Naive thymus-derived CD4-positive, alpha-beta T cell (primary cell): ENCODE data around the gene MUCL3. TPM values are rescaled to one million over a fixed set of nuclear protein-coding genes. Genes with fewer than 3 reads are reported as not detected.

ENCODE experiments used
- ATAC-seq: fragments of 150-1000 bp; cut with Tn5 transposase; 2 replicates; pipeline ENCODE4 v1.10.0; 2021; ENCODE audit warnings: mild to moderate bottlenecking, moderate library complexity
- CTCF ChIA-PET: fragments of 350-600 bp; sonication (Branson Sonifier 250); formaldehyde crosslinking; loops from one replicate; lab custom pipeline; 2021; ENCODE audit warnings: antibody characterized with exemption; lab: Charles Lee
- POLR2A ChIA-PET: fragments of 350-600 bp; sonication (Branson Sonifier 250); formaldehyde crosslinking; loops from one replicate; lab custom pipeline; 2021; ENCODE audit warnings: antibody characterized with exemption, inconsistent platforms; lab: Charles Lee
- DNase-seq, 9 donors: peaks; one replicate each; pipeline versions ENCODE4 v3.0.0 to v3.0.0-alpha.2; 2020 to 2022; ENCODE audit warnings: mixed read lengths in 1 of 9
- H3K27ac ChIP-seq: one replicate; pipeline ENCODE4 v1.7.0; 2013; ENCODE audit warnings: mild to moderate bottlenecking, low read depth, low read length, moderate library complexity
- H3K27me3 ChIP-seq, 2 donors: one replicate each; pipeline ENCODE4 v1.7.0; 2013; ENCODE audit warnings: low read length in 2 of 2, mild to moderate bottlenecking in 2 of 2, moderate library complexity in 2 of 2; ENCODE audit not compliant: control insufficient read depth in 2 of 2, insufficient read depth in 2 of 2
- H3K36me3 ChIP-seq, 3 experiments: 1 replicate in 2 of 3; 2 replicates in 1 of 3; pipeline ENCODE4 v1.7.0; 2013; ENCODE audit warnings: low read length in 3 of 3, mild to moderate bottlenecking in 3 of 3, moderate library complexity in 1 of 3; ENCODE audit not compliant: insufficient read depth in 3 of 3, control insufficient read depth in 2 of 3
- H3K4me1 ChIP-seq, 2 donors: one replicate each; pipeline ENCODE4 v1.7.0; 2013; ENCODE audit warnings: low read length in 2 of 2, mild to moderate bottlenecking in 2 of 2, moderate library complexity in 1 of 2; ENCODE audit not compliant: control insufficient read depth in 2 of 2, insufficient read depth in 2 of 2
- H3K4me3 ChIP-seq: 2 replicates; pipeline ENCODE4 v1.7.0; 2013; ENCODE audit warnings: mild to moderate bottlenecking, low read length
- H3K9me3 ChIP-seq, 3 experiments: 1 replicate in 2 of 3; 2 replicates in 1 of 3; pipeline ENCODE4 v1.7.0; 2013; ENCODE audit warnings: low read length in 3 of 3; ENCODE audit not compliant: control insufficient read depth in 2 of 3
- H3K27ac Mint-ChIP-seq, 9 donors: one replicate each; pipeline ENCODE4 v1.8.0; 2020 to 2022; ENCODE audit warnings: mixed read lengths in 9 of 9, mild to moderate bottlenecking in 8 of 9, moderate library complexity in 5 of 9, inconsistent platforms in 2 of 9
- H3K27me3 Mint-ChIP-seq, 5 donors: one replicate each; pipeline ENCODE4 v1.8.0; 2021 to 2022; ENCODE audit warnings: mixed read lengths in 5 of 5, mild to moderate bottlenecking in 1 of 5
- H3K36me3 Mint-ChIP-seq, 5 donors: one replicate each; pipeline ENCODE4 v1.8.0; 2020 to 2022; ENCODE audit warnings: mixed read lengths in 5 of 5, mild to moderate bottlenecking in 3 of 5, inconsistent platforms in 1 of 5
- H3K4me1 Mint-ChIP-seq, 7 donors: one replicate each; pipeline ENCODE4 v1.8.0; 2020 to 2022; ENCODE audit warnings: mixed read lengths in 7 of 7, mild to moderate bottlenecking in 3 of 7, inconsistent platforms in 1 of 7
- H3K4me3 Mint-ChIP-seq, 10 donors: one replicate each; pipeline ENCODE4 v1.8.0; 2020 to 2022; ENCODE audit warnings: mild to moderate bottlenecking in 10 of 10, mixed read lengths in 10 of 10, moderate library complexity in 6 of 10, inconsistent platforms in 2 of 10
- H3K9me3 Mint-ChIP-seq, 11 donors: one replicate each; pipeline ENCODE4 v1.8.0; 2020 to 2022; ENCODE audit warnings: mixed read lengths in 11 of 11, mild to moderate bottlenecking in 4 of 11, inconsistent platforms in 1 of 11, moderate library complexity in 1 of 11
- intact Hi-C, 2 donors: fragments of 100-400 bp; cut with micrococcal nuclease; formaldehyde crosslinking; loops; one replicate each; pipeline ENCODE4 v1.15.1; 2023
- polyA plus RNA-seq, 2 donors: library from polyadenylated mRNA; unstranded; fragments of 300-500 nt; fragmentation: Illumina TruSeq; gene quantifications; one replicate each; pipeline ENCODE4 v1.2.3, GENCODE V29; 2021
- total RNA-seq, 6 experiments: library from RNA in 5 of 6; stranded (reverse) in 5 of 6; gene quantifications; 1 replicate in 5 of 6; 2 replicates in 1 of 6; pipeline ENCODE4 v1.2.3 and lab custom pipeline; 2021 to 2026

Gene MUCL3
- total and polyA plus RNA-seq, 7 experiments from 2014 or later = not detected

- H3K9me3 Mint-ChIP-seq = peaks cover 0 to 1% (median 0%) of the 10 kb centered on the region in 11 donors
- Histone ChIP-seq H3K27ac (no peak overlapping the region), H3K9me3 (no peaks in the 10 kb centered on the region), H3K27me3 (peaks cover 5 to 6% of the 10 kb centered on the region in 2 donors), H3K4me3 (no peak overlapping the region), H3K4me1 (no peaks in the 10 kb centered on the region), H3K36me3 (no peaks in the 10 kb centered on the region)
- peaks cover 0 to 4% (median 0%) of the 10 kb centered on the region in 7 donors for H3K4me1 Mint-ChIP-seq
- H3K27me3 Mint-ChIP-seq = peaks cover 44 to 70% (median 57%) of the 10 kb centered on the region in 5 donors
- ATAC-seq (no peak), DNase-seq (no peak)
- intact Hi-C loops = no loop called here
- H3K36me3 Mint-ChIP-seq = peaks cover 0 to 6% (median 0%) of the 10 kb centered on the region in 5 donors
- H3K27ac Mint-ChIP-seq = no peak overlapping the region
- CTCF ChIA-PET = interaction anchor here (0.6 to 0.7 kb wide), 2 partner anchors 138 to 1814 kb away, joined by 3 read pairs; no protein-coding TSS in a partner anchor
- no peak overlapping the region for H3K4me3 Mint-ChIP-seq
- POLR2A ChIA-PET = no interaction called here
Measured at GRCh38 chr6:30942338-30943060, 1.7 kb downstream of the MUCL3 start.

- Histone ChIP-seq H3K4me3 (no peak overlapping the region), H3K27me3 (peaks cover 5 to 6% of the 10 kb centered on the region in 2 donors), H3K9me3 (no peaks in the 10 kb centered on the region), H3K27ac (no peak overlapping the region), H3K4me1 (no peaks in the 10 kb centered on the region), H3K36me3 (no peaks in the 10 kb centered on the region)
- H3K9me3 Mint-ChIP-seq = peaks cover 0 to 3% (median 0%) of the 10 kb centered on the region in 11 donors
- H3K4me3 Mint-ChIP-seq = no peak overlapping the region
- H3K27ac Mint-ChIP-seq = no peak overlapping the region
- peaks cover 0 to 8% (median 0%) of the 10 kb centered on the region in 5 donors for H3K36me3 Mint-ChIP-seq
- DNase-seq (no peak), ATAC-seq (no peak)
- POLR2A ChIA-PET = no interaction called here
- CTCF ChIA-PET = interaction anchor here (1.0 kb wide), 1 partner anchor 139 kb away, joined by 4 read pairs; no protein-coding TSS in a partner anchor
- peaks cover 0 to 4% (median 0%) of the 10 kb centered on the region in 7 donors for H3K4me1 Mint-ChIP-seq
- H3K27me3 Mint-ChIP-seq = peaks cover 39 to 76% (median 68%) of the 10 kb centered on the region in 5 donors
- intact Hi-C loops = no loop called here
Measured at GRCh38 chr6:30944051-30944450, 3.3 kb downstream of the MUCL3 start.

- Histone ChIP-seq H3K27ac (no peak overlapping the region), H3K4me3 (no peak overlapping the region), H3K27me3 (peaks cover 5 to 6% of the 10 kb centered on the region in 2 donors), H3K36me3 (no peaks in the 10 kb centered on the region), H3K9me3 (no peaks in the 10 kb centered on the region), H3K4me1 (no peaks in the 10 kb centered on the region)
- no peak overlapping the region for H3K27ac Mint-ChIP-seq
- no peak overlapping the region for H3K4me3 Mint-ChIP-seq
- peaks cover 0 to 9% (median 0%) of the 10 kb centered on the region in 11 donors for H3K9me3 Mint-ChIP-seq
- H3K4me1 Mint-ChIP-seq = peaks cover 0 to 4% (median 0%) of the 10 kb centered on the region in 7 donors
- H3K27me3 Mint-ChIP-seq = peaks cover 37 to 81% (median 73%) of the 10 kb centered on the region in 5 donors
- intact Hi-C loops = no loop called here
- ChIA-PET POLR2A (no interaction called here), CTCF (interaction anchor here (0.7 kb wide), 1 partner anchor 92 kb away, joined by 3 read pairs; no protein-coding TSS in a partner anchor)
- DNase-seq = no peak
- peaks cover 0 to 8% (median 0%) of the 10 kb centered on the region in 5 donors for H3K36me3 Mint-ChIP-seq
- no peak for ATAC-seq
Measured at GRCh38 chr6:30945281-30945680, 4.5 kb downstream of the MUCL3 start.

- intact Hi-C loops = no loop called here
- no peaks in the 10 kb centered on the region for H3K36me3 ChIP-seq
- Mint-ChIP-seq H3K27ac (no peak overlapping the region), H3K4me1 (peaks cover 0 to 4% (median 0%) of the 10 kb centered on the region in 7 donors), H3K36me3 (peaks cover 0 to 8% (median 0%) of the 10 kb centered on the region in 5 donors), H3K4me3 (no peak overlapping the region), H3K9me3 (peaks cover 0 to 22% (median 0%) of the 10 kb centered on the region in 11 donors), H3K27me3 (peaks cover 30 to 83% (median 63%) of the 10 kb centered on the region in 5 donors)
- no peaks in the 10 kb centered on the region for H3K4me1 ChIP-seq
- POLR2A ChIA-PET = interaction anchor here (1.3 kb wide), 1 partner anchor 9 kb away, joined by 5 read pairs; no protein-coding TSS in a partner anchor
- DNase-seq = no peak
- peaks cover 5 to 6% of the 10 kb centered on the region in 2 donors for H3K27me3 ChIP-seq
- no peak overlapping the region for H3K27ac ChIP-seq
- no peaks in the 10 kb centered on the region for H3K9me3 ChIP-seq
- CTCF ChIA-PET = interaction anchor here (0.8 kb wide), 1 partner anchor 8 kb away, joined by 3 read pairs; no protein-coding TSS in a partner anchor
- H3K4me3 ChIP-seq = no peak overlapping the region
- ATAC-seq = no peak
Measured at GRCh38 chr6:30947231-30947630, 6.5 kb downstream of the MUCL3 start.

- DNase-seq (no peak), ATAC-seq (no peak)
- H3K9me3 ChIP-seq = no peaks in the 10 kb centered on the region
- ChIA-PET POLR2A (interaction anchor here (0.7 to 0.8 kb wide), 2 partner anchors 12 to 1104 kb away, joined by 3 to 7 read pairs; no protein-coding TSS in a partner anchor), CTCF (interaction anchor here (0.7 kb wide), 1 partner anchor 1795 kb away, joined by 3 read pairs; no protein-coding TSS in a partner anchor)
- no peaks in the 10 kb centered on the region for H3K36me3 ChIP-seq
- no peaks in the 10 kb centered on the region for H3K4me1 Mint-ChIP-seq
- H3K27me3 ChIP-seq = peaks cover 0 to 6% of the 10 kb centered on the region in 2 donors
- no peaks in the 10 kb centered on the region for H3K4me1 ChIP-seq
- H3K9me3 Mint-ChIP-seq = peaks cover 0 to 22% (median 0%) of the 10 kb centered on the region in 11 donors
- H3K36me3 Mint-ChIP-seq = peaks cover 0 to 8% (median 0%) of the 10 kb centered on the region in 5 donors
- no peak overlapping the region for H3K27ac ChIP-seq
- H3K4me3 ChIP-seq = no peak overlapping the region
- peak overlapping the region in 1 of 9 donors; percentile 32 for H3K27ac Mint-ChIP-seq
- peaks cover 16 to 81% (median 50%) of the 10 kb centered on the region in 5 donors for H3K27me3 Mint-ChIP-seq
- intact Hi-C loops = no loop called here
- no peak overlapping the region for H3K4me3 Mint-ChIP-seq
Measured at GRCh38 chr6:30948811-30949210, 8.0 kb downstream of the MUCL3 start.

- ATAC-seq = no peak
- Histone ChIP-seq H3K36me3 (no peaks in the 10 kb centered on the region), H3K9me3 (no peaks in the 10 kb centered on the region), H3K27me3 (peaks cover 0 to 4% of the 10 kb centered on the region in 2 donors), H3K4me3 (no peak overlapping the region), H3K4me1 (peaks cover 5 to 12% of the 10 kb centered on the region in 2 donors), H3K27ac (no peak overlapping the region)
- H3K27ac Mint-ChIP-seq = peak overlapping the region in 1 of 9 donors; percentile 1
- ChIA-PET CTCF (no interaction called here), POLR2A (no interaction called here)
- H3K36me3 Mint-ChIP-seq = peaks cover 0 to 8% (median 0%) of the 10 kb centered on the region in 5 donors
- H3K27me3 Mint-ChIP-seq = peaks cover 8 to 86% (median 39%) of the 10 kb centered on the region in 5 donors
- peak overlapping the region in 1 of 10 donors; percentile 47 for H3K4me3 Mint-ChIP-seq
- intact Hi-C loops = no loop called here
- DNase-seq = no peak
- H3K4me1 Mint-ChIP-seq = peaks cover 0 to 22% (median 18%) of the 10 kb centered on the region in 7 donors
- H3K9me3 Mint-ChIP-seq = peaks cover 0 to 22% (median 0%) of the 10 kb centered on the region in 11 donors
Measured at GRCh38 chr6:30951907-30952469, 11.2 kb downstream of the MUCL3 start.
